Measurements from ENCODE around the gene WBP2. TPM values are rescaled to one million over a fixed set of nuclear protein-coding genes. Genes with fewer than 3 reads are reported as not detected.

The WBP2 gene
- total and polyA plus RNA-seq, 2 of the 13 experiments (the other 11 are each of a cell fraction or from before 2014, with no cell fraction given), result 29.2 to 29.5 TPM

DNA sequence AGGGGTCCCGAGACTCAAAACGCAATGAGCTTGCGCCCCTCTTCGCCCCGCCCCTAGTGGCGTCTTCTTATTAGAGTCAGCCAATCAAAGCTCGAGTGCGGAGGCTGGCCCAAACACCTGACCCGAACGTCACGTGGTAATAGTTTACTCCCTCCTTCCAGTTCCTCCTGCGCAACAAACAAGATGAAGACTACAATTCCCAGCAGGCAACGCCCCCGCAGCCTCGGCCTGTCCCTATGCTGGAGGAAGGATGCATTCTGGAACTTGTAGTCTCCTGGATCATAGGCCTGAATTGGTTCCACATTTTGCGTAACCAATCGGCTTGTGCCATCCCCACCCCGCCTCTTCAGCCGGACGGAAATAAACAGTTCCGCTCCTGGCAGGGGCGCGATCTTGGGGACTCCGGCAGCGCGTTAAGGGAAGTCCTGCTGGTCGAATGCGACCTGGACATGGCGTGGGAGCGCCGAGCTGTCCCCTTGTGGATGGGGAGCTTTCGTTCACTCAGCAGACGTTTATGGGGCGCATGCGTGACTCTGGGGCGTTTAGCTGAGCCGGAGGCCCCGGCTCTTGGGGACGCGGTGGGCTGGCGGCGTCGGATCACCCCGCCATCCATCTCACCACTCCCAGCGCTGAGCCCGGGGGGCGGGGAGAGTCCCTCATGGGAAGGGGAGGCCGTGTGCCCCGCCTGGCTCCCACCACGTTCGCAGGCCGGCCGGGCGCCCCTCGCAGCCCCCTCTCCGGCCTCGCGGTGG, at the start of gene WBP2 (continued):
- peak; percentile 83 for TF ChIP-seq TGIF2 (CRISPR knock-in tag; IDR thresholded peaks at IDR 0.05)
- TF ChIP-seq, protein P1, sequence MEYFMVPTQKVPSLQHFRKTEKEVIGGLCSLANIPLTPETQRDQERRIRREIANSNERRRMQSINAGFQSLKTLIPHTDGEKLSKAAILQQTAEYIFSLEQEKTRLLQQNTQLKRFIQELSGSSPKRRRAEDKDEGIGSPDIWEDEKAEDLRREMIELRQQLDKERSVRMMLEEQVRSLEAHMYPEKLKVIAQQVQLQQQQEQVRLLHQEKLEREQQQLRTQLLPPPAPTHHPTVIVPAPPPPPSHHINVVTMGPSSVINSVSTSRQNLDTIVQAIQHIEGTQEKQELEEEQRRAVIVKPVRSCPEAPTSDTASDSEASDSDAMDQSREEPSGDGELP (IDR thresholded peaks at IDR 0.05; ENCODE audit: borderline replicate concordance, low read depth), result peak; percentile 70; the same call in 1 of the 2 replicates
- peak; percentile 45; the same call in 1 of the 2 replicates for TF ChIP-seq MYNN (CRISPR knock-in tag; IDR thresholded peaks at IDR 0.05; ENCODE audit: low read depth)
- TF ChIP-seq, protein P2, sequence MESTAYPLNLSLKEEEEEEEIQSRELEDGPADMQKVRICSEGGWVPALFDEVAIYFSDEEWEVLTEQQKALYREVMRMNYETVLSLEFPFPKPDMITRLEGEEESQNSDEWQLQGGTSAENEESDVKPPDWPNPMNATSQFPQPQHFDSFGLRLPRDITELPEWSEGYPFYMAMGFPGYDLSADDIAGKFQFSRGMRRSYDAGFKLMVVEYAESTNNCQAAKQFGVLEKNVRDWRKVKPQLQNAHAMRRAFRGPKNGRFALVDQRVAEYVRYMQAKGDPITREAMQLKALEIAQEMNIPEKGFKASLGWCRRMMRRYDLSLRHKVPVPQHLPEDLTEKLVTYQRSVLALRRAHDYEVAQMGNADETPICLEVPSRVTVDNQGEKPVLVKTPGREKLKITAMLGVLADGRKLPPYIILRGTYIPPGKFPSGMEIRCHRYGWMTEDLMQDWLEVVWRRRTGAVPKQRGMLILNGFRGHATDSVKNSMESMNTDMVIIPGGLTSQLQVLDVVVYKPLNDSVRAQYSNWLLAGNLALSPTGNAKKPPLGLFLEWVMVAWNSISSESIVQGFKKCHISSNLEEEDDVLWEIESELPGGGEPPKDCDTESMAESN (CRISPR knock-in tag; conservative IDR thresholded peaks at IDR 0.05), result peak; percentile 93
- peak; percentile 99 for TF ChIP-seq POLR2G (IDR thresholded peaks at IDR 0.05; ENCODE audit: low read depth, low read length)
- peak; percentile 89 for TF ChIP-seq ZFP90 (CRISPR knock-in tag; IDR thresholded peaks at IDR 0.05; ENCODE audit: borderline replicate concordance)
- peak; percentile 78; the same call in 2 of the 3 replicates for TF ChIP-seq MXI1 (IDR thresholded peaks at IDR 0.05; ENCODE audit: borderline replicate concordance, low read depth, low read length)
- TF ChIP-seq ZNF34 (CRISPR knock-in tag; IDR thresholded peaks at IDR 0.05; ENCODE audit: borderline replicate concordance), result 0 out of 2 replicates have a peak, but pooled peaks have one; percentile 59
- TF ChIP-seq ZNF773 (CRISPR knock-in tag; IDR thresholded peaks at IDR 0.05; ENCODE audit: borderline replicate concordance), result 0 out of 2 replicates have a peak, but pooled peaks have one; percentile 65
- peak; percentile 98 for TF ChIP-seq RBFOX2 (IDR thresholded peaks at IDR 0.05; ENCODE audit: low read depth, low read length)
- TF ChIP-seq SP2 (CRISPR knock-in tag; IDR thresholded peaks at IDR 0.05), result peak; percentile 81
- TF ChIP-seq ZNF136 (CRISPR knock-in tag; IDR thresholded peaks at IDR 0.05; ENCODE audit: low read depth), result peak; percentile 46; the same call in 1 of the 2 replicates
- TF ChIP-seq ATF7 (IDR thresholded peaks at IDR 0.05), result no peak
- TF ChIP-seq ATF7 (CRISPR knock-in tag; IDR thresholded peaks at IDR 0.05), result 0 out of 2 replicates have a peak, but pooled peaks have one; percentile 18
- no peak for TF ChIP-seq ZNF383 (CRISPR knock-in tag; IDR thresholded peaks at IDR 0.05; ENCODE audit: borderline replicate concordance)
- TF ChIP-seq ZNF30 (CRISPR knock-in tag; IDR thresholded peaks at IDR 0.05), result no peak; the same call in 1 of the 2 replicates
- no peak; the same call in 1 of the 2 replicates for TF ChIP-seq NCOR1 (IDR thresholded peaks at IDR 0.05; ENCODE audit: borderline replicate concordance, low read length)
- TF ChIP-seq GATAD2A (CRISPR knock-in tag; IDR thresholded peaks at IDR 0.05), result no peak; the same call in 1 of the 2 replicates
- TF ChIP-seq CHD2 (IDR thresholded peaks at IDR 0.05; ENCODE audit: low read depth, low read length), result 0 out of 2 replicates have a peak, but pooled peaks have one; percentile 8
- 0 out of 2 replicates have a peak, but pooled peaks have one; percentile 76 for TF ChIP-seq ZNF33A (CRISPR knock-in tag; IDR thresholded peaks at IDR 0.05; ENCODE audit: borderline replicate concordance)
- TF ChIP-seq ZNF775 (CRISPR knock-in tag; IDR thresholded peaks at IDR 0.05; ENCODE audit: borderline replicate concordance), result no peak; the same call in 1 of the 2 replicates
- peak; percentile 79; the same call in 1 of the 2 replicates for TF ChIP-seq NR1H2 (CRISPR knock-in tag; IDR thresholded peaks at IDR 0.05; ENCODE audit: borderline replicate concordance, low read depth)
- TF ChIP-seq NFKBIZ (CRISPR knock-in tag; IDR thresholded peaks at IDR 0.05), result peak; percentile 92
- TF ChIP-seq PAF1 (CRISPR knock-in tag; IDR thresholded peaks at IDR 0.05), result no peak
- TF ChIP-seq ZMYM2 (CRISPR knock-in tag; IDR thresholded peaks at IDR 0.05), result no peak; the same call in 1 of the 2 replicates

Data from HepG2 (cell line).